GM18867 (cell line): ENCODE data around the gene TEDC2.
"Not testable (repeated sequence)": the region's sequence is repeated elsewhere in the genome, so short reads cannot be mapped to it uniquely, and the experiment has no call there.

Experiments used
- ATAC-seq: cut with Tn5 transposase; IDR thresholded peaks from one replicate; pipeline ENCODE4 v1.9.1; 2021; ENCODE audit warnings: mild to moderate bottlenecking, moderate library complexity; ENCODE audit not compliant: unreplicated experiment

The TEDC2 gene

DNA sequence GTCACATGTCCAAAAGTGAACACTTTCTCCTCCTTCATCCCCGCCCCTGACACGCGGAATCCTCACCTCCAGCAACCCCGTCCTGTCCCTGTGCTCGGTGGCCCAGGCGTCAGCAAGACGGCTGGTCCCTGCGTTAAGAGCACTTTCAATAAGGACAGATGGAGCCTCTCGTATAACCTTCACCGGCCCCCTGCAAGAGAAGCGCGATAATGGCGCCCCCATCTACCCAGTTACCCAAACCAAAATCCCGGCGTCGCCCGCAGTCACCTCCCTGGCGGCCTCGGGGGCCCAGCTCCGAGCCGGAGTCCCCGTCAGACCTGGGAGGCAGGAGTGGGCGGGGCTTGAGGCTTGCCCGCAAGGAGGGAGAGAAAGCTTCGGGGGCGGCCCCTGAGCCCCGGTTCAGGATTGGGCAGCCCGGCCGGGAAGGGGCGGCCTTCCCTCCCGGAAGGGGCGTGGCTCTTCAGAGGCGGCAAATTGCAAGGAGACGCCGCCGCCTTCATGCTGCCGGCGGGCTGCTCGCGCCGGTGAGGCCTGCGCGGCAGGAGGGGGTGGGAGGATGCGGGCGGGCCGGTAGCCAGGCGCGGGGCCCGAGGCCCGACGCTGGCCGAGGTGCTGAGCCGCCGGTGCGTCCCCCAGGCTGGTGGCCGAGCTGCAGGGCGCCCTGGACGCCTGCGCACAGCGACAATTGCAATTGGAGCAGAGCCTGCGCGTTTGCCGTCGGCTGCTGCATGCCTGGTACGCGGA, at the start of gene TEDC2:
Gene TEDC2 (plus strand): TSS at position 463 of the 744 bp plus-strand sequence. CDS start 36 bp downstream, at position 499.
- peak; percentile 83 for ATAC-seq

- ATAC-seq: no peak
Observed at GRCh38 chr16:2415085-2415484, 44.8 kb upstream of the TEDC2 start.

- ATAC-seq: no peak
Observed at GRCh38 chr16:2420035-2420434, 39.9 kb upstream of the TEDC2 start.

DNA sequence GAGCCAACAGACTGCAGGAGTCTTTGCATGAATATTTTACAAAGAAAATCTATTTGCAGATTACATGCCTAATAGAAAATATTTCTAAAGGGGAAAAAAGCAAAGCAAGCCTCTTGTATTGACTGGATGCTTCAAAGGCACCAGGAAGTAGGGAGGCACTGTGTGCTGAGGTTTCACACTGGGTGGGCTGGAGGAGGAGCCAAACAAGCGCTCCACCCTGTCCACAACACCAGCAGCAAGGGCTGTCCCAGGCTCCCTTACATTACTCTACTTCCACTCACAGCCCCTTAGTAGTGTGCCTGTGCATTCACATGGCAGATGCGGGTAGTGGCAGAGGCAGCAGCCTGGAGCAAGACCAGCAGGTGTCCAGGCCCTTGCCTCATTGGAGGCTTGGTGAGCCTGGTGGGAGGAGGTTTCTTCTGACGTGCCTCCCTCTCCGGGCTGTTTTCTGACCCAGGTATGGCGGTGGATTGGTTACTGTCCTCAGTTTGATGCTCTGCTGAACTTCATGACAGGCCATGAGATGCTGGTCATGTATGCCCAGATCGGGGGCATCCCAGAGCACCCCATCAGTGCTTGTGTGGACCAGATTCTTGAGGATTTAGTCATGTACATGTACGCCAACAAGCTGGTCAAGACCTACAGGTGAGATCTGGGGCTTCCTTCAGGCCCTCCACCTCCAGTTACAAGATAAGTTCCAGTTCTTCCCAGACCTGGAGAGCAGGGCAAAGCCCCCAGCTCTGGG, 37.6 kb upstream of the TEDC2 start:
- ATAC-seq: no peak

- no peak for ATAC-seq
Observed at GRCh38 chr16:2424061-2425007, 35.6 kb upstream of the TEDC2 start.

DNA sequence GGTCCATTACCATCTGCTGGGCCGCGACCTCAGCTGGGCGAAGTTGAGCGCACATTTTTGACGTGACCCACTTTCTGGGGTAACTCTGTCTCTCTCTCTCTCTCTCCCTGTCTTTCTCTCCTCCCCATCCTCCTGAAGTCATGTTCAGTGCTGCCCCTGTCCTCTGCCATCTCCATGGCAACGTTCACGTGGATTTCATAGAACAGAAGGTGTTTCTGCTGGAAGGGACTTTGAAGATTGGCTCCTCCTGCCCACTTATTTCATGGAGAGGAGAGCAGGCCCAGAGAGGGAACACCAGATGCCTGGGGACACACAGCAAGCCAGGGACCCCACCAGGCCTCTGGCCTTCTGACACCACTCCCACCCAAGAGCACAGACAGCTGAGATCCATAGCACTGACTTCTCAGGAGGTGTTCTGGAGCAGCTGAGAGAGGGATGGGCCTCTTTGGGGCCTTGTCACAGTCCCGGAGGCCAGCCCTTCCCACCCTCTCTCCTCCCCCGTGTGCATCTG, 34.8 kb upstream of the TEDC2 start:
- ATAC-seq: no peak

DNA sequence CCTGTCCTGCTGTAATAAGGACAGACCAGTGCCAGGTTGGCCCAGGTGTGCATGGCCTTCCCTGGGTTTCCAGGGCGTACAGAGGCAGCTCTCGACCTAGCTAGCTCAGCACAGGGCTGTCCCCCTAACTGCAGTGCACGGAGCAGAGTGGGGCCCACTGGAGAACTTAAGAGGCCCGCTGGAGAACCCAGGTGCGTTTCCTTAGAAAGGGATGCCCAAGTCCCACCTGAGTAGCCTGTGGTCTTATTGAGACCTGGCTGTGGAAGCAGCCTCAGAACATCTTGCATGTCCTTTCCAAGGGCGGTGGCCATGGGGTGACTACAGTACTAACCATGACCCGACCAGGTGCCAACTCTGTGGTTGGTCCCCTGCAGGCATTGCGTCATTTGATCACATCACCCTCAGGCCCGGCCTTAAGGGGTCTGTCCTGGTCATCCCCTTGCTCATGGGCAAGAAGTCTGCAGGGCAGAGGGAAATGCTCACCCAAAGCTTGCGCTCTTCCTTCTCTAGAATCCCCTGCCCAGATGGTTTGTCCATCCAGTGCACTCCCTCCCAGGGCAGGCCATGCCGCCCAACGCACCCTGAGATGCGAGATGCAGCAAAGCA, 34.0 kb upstream of the TEDC2 start:
- ATAC-seq: no peak

GRCh38 chr16:2426941-2427361, 33.0 kb upstream of the TEDC2 start:
- no peak for ATAC-seq

- no peak for ATAC-seq
Observed at GRCh38 chr16:2427526-2427925, 32.4 kb upstream of the TEDC2 start.

DNA sequence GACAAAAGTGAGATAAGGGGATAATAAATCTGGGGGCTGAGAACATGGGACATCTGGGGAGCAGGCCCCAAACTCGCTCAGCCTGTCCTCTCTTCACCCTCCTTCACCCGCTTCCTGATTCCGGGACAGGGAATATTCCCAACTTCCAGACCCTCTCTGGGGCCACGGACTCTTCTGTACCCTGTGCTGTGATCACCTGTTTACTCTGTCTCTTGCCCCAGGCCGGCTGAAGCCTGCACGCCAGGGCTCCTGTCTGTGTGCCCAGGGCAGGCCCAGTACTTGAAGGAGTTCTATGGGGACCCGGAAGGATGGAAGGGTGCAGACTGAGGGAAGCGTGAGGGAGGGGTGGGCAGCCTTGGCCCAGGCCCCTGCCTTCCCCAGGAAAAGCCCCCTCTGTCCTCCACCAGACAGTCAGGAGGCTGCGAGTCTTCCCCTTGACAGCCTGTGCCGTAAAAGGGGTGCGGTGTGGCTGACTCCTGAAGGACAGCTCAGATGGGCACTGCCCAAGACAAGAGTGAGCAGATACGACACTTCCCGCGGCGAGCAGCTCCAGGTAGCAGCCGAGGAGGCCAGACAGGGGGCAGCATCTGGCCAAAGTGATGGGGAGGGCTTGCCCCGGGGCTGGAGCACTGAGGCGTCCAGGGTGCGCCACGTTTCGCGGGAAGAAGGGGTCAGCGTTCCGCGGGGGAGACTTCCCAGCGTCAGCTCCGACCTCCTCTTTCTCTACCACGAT, 31.7 kb upstream of the TEDC2 start:
- ATAC-seq: peak; percentile 11

DNA sequence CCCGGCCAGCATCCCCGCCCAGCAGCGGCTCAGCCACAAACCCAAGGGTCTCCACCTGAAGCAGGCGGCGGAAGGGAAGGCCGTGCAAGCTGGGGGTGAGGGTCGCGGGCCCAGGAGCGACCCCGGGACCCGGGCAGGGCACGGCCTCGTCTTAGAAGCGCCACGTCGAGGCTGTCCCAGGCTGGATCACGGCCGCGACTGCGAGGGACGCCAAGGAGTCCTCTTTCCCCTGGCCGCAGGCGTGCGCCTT, 31.2 kb upstream of the TEDC2 start:
- ATAC-seq: no peak

DNA sequence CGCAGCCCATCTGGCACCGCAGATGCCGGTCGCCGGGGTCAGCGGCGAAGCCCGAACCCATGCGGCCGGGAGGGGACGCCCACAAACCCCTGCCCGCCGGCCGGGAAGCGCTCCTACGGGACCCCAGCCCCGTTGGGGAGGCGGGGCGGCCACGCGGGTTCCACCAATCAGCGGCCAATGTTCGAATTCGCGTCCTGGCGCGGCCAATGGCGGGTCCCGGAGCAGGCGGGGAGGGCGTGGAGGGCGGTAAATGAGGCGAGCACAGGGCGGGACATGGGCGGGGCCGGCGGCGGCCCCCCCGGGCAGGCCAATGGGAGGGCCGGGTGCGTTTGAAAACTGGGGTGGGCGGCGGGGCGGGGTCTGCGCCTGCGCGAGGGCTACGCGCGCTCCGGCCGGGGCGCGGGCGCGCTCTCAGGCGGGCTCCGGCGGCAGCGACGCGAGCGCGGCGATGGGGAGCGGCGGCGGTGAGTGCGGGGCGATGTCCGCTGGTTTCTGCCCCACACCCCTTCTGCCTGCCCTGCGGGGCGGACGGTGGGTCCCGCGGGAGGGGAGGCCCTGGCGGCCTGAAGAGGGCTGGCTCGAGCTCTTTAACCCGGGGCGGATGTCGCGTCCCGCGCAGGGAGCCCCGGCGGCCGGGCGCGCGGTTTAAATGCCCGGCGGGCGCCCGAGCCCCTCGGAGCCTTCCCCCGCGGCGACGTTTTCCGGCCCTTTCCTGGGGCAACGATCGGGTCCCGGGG, 30.7 kb upstream of the TEDC2 start, which contains the start of gene CCNF:
Gene CCNF (plus strand): TSS at position 414 of the 737 bp plus-strand sequence. CDS start 35 bp downstream, at position 449.
- ATAC-seq: peak; percentile 83

DNA sequence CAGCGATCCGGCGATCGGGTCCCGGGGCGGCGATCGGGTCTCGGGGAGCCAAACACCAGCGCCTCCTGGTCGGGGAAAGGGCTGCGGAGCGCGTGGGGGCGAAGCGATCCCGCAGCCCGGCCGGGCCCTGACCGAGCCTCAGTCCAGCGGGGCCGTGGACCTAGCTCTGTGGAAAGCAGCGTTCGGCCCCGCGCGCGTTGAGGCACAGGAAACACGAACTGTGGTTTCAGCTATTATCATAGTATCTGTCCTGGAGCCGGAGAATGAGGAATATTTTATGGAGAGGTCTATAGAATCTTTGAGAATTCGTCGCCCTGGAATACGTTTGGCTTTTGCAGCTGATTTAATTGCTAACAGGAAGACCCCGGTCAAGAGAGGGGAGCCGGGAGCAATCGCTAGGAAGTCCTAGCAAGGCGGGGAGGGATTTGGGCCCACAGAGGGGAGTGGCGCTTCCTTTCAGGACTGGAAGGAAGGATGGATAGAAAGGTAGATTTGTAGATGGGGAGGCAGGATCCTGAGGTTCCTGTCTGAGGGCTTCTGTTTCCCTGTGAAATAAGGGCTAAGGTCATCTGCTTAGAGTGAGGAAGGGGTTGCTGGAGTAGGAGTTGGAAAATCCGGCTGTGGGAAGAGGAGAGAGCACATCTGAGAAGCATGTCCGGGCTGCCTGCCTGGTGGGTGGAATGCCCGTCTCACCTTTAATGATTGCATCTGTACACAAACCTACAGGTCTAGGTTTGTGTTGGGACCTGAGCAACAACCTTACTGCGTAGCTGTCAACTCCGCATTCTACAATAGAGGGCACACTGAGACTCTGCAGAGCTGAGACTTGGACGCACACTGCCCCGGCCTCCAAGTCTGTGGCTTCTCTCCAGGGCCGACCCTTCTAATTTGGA, 29.9 kb upstream of the TEDC2 start:
- peak; percentile 2 for ATAC-seq

GRCh38 chr16:2432286-2432685, 27.6 kb upstream of the TEDC2 start:
- no peak for ATAC-seq

DNA sequence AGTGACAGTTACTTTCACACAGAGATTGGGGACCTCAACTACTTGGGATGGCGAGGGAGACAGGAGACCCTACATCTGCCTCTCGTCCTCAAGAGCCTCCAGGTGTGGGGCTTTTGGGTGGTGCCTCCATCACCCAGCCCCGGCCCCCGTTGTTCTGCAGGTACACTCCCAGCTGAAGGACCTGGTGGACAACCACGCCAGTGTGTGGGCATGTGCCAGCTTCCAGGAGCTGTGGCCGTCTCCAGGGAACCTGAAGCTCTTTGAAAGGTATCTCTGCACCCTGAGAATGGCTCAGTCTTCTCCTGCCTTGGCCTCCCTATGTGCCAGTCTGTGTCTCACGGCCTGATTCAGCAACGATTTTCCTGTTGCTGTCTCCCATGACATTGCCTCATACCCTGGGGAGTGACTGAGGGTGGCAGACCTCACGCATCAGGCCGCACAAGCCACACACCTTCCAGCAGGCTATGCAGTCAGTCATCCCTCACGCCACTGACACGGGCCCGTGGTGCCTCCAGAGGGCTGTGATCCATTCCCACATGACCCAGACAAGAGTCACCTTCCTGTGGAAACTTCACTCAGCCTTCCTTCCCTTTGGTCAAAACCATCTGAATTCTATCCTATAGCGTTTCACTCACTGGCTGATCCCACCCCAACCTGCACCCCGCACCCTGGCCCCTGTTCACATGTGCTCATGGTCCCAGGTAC, 27.0 kb upstream of the TEDC2 start:
- no peak for ATAC-seq

- not testable (repeated sequence) for ATAC-seq
Observed at GRCh38 chr16:2435236-2435635, 24.7 kb upstream of the TEDC2 start.

DNA sequence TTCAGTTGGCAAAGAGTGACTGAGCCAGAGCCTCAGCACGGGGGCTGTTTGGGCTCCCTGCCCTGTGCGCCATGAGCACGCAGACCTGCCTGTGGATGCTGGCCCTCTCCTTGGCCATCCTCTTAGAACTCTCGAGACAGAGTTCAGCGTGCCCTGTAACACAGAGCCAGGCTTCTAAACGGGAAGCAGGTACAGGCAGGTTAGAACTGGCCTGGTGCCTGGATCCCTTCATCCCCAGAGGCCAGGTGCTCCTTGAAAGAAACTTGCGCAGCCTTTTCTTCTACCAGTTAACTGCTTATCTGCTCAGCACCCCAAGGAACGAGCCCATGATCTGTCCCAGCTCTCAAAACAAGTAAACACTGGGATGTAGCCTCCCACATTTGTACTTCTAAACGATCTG, 23.8 kb upstream of the TEDC2 start:
- ATAC-seq: no peak
